ES-I3 (cell line): ENCODE results near the gene VDAC1.
A peak's percentile ranks its signal among the peaks of the same experiment; 100 is the strongest.

Source experiments
- H3K36me3 ChIP-seq: 2 replicates; pipeline ENCODE4 v1.6.1; 2013; ENCODE audit warnings: mild to moderate bottlenecking, low read length, control low read depth, moderate library complexity; ENCODE audit not compliant: insufficient read depth
- H3K4me1 ChIP-seq: 2 replicates; pipeline ENCODE4 v1.6.1; 2013; ENCODE audit warnings: mild to moderate bottlenecking, control low read depth, low read length; ENCODE audit not compliant: insufficient read depth
- H3K9ac ChIP-seq: 2 replicates; pipeline ENCODE4 v1.6.1; 2013; ENCODE audit warnings: low read depth, mild to moderate bottlenecking, low read length, moderate library complexity
- H3K9me3 ChIP-seq: 2 replicates; pipeline ENCODE4 v1.6.1; 2013; ENCODE audit warnings: mild to moderate bottlenecking, low read length, moderate library complexity; ENCODE audit not compliant: control insufficient read depth, insufficient read depth

VDAC1 gene

GRCh38 chr5:133995341-133995740 is 9.4 kb downstream of the VDAC1 start:
- peak overlapping the region; percentile 13; the same call in 1 of the 2 replicates for H3K9ac ChIP-seq
- H3K4me1 ChIP-seq, result peaks cover 24% of the 10 kb centered on the region
- no peaks in the 10 kb centered on the region for H3K9me3 ChIP-seq
- H3K36me3 ChIP-seq, result peaks cover 14% of the 10 kb centered on the region

DNA sequence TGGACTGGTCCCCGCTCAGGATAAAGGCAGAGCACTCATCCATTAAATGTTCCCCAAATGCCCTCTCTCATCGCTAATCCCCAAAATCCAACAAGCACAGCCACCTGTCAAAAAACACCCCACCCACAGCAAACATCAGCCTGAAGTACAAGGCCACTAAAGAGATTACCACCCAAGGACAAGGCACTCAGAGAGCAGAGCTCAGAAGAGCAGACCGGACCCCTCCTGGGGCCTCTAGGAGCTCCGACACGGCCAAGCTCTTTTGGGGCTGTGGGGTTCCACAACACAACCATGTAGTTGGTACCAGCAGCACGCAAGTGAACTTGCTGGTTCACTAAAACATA is 9.8 kb downstream of the VDAC1 start:
- Histone ChIP-seq H3K4me1 (peaks cover 22% of the 10 kb centered on the region), H3K9me3 (no peaks in the 10 kb centered on the region), H3K9ac (no peak overlapping the region), H3K36me3 (peaks cover 17% of the 10 kb centered on the region)

DNA sequence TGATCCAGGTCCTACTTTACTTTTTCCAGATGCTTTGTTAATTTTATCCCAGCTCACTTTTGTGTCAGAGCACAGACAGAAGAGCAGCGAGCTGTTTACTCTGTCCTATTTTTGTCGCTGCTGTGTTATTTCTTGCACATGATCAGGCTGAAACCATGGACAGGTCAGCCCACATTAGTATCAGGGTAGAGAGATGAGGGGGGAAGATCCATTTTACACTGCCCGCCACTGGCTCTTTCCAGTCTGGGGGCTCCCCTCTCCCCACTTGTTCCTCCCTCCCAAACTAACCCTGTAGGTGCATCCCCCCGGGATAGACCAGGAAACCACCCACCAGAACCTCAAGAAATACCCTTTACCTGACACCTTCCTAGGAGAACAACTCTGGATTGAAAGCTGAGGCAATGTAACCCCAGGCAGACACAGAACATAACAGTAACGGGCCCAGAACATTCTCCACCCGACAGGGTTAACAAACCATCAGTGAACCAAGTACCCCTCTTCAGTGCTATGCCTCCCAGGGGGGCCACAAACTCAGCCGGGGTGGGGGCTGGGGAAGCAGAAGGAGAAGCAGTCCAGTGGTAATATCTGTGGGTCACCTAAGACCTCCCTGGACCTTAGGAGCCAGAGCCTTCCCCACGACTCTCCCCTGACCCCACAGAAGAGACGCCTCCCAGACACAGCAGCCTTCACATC is 10.3 kb downstream of the VDAC1 start:
- Histone ChIP-seq H3K9me3 (no peaks in the 10 kb centered on the region), H3K9ac (no peak overlapping the region), H3K4me1 (peaks cover 22% of the 10 kb centered on the region), H3K36me3 (peaks cover 19% of the 10 kb centered on the region)

DNA sequence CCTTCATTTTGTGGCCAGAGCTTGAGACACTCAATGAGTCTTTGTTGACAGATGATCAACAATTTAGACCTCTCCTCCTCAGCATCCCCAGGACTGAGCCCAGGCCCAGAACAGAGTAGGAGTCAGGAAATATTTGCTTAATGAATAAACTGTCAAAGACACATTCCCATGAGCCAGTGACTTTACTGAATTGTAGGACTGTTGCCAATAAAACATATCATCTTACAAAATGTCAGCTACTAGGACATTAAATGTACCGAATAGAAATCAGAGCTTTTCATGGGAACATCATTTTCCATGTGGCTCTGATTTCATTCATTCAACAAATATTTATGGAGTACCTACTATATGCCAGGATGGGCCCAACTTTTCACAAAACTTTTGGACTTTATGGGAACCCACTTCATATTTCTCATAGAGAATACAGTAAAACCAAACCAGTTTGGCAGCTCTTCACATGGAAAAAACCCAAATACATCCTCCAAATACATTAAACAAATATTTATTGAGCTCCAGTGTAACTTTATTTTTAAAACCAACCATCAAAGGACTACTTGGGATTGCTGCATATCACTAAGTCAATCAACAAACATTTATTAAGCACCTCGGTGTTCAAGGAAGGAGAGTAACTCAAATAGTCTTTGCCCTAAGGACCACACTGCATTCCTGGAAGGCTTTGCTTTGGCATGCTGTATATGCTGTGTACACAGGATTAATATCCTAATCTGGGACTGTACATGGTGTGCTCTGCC is 11.4 kb downstream of the VDAC1 start:
- H3K9ac ChIP-seq, result no peak overlapping the region
- no peaks in the 10 kb centered on the region for H3K9me3 ChIP-seq
- H3K36me3 ChIP-seq, result peaks cover 26% of the 10 kb centered on the region
- H3K4me1 ChIP-seq, result peaks cover 22% of the 10 kb centered on the region

DNA sequence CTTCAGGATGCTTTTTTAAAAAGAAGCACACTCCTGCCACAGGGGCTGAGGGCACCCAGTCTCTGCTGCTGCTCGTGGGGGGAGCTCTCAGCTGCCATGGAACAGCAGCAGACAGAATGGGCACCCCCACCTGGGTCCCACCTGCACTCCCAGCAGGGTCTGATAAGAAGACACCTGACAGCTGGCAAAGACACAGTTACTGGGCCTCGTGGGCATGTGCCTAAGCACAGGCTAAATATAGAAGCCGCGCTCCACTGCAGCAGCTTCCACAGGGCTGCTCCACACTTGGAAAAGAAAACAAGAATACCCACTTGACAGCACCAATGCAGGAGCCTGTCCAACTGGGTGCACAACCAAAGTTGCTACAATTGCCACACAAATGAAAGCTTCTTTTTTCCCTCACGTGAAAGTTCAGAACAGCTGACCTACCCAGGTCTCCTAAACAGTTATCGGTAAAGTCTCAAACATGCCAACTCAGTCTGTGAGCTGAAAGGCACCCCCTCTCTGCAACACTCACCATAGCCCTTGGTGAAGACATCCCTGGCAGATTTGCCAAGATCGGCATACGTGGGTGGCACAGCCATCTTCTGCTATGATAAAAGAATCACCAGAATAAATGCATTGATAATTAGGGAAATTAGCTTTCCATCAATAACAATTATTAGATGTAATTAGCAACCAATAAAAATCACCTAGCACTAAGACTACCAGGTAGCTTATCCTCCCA is 12.2 kb downstream of the VDAC1 start:
- Histone ChIP-seq H3K4me1 (peaks cover 22% of the 10 kb centered on the region), H3K36me3 (peaks cover 26% of the 10 kb centered on the region)

DNA sequence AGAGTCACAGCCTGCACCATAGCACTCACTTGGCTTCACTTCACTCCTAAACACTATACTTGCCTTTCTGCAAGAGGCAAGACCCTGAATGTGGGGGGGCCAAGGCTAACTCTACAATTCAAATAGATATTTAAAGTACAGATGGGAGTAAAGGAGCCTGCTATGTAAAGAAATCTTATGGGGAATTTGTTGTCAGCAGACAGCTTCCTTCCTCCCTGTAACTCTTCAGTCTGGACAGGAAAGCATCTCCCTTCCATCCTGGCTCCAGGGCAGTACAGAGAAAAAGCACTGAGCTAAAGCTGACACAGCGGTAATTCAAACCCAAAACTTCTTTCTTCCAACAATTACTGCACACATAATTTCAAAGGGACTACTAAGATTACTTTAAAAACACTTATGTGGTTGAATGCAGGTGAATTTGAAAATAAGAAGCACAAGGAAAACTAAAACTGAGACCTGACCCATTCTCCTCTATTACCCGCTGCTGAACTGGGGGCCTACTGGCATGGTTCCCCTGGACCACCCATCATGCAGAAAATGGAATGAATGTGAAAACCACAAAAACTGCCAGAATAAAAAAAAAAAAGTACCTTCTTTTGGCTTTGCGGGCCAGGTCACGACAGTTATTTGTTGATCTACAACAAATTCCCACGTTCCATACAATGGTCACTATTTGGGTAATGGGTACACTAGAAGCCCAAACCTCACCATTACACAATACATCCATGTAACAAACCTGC is 13.4 kb downstream of the VDAC1 start:
- Histone ChIP-seq H3K36me3 (peaks cover 30% of the 10 kb centered on the region), H3K9ac (no peak overlapping the region), H3K9me3 (no peaks in the 10 kb centered on the region), H3K4me1 (peaks cover 16% of the 10 kb centered on the region)

More for the DNA sequence above, 12.2 kb downstream of the VDAC1 start:
- Histone ChIP-seq H3K9ac (no peak overlapping the region), H3K9me3 (no peaks in the 10 kb centered on the region)

DNA sequence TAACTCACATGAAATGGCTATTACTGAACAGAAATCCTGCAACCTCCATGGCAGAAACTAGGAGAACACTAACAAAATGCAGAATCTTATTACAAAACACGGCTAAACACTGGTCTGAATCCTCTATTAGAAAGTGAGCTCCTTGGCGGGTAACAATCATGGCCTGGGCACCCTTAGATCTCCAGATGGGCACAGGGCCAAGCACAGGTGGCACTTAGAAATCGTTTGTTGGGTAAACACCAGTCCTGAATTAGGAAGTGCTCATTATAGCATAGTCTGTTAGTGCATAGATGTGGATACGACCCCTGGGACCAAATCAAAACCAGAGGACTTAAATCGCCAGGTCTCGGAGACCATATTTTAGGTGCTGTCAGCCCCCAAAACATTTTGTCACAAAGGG is 14.4 kb downstream of the VDAC1 start:
- no peaks in the 10 kb centered on the region for H3K9me3 ChIP-seq
- H3K36me3 ChIP-seq, result peaks cover 34% of the 10 kb centered on the region
- no peak overlapping the region for H3K9ac ChIP-seq
- H3K4me1 ChIP-seq, result peaks cover 6% of the 10 kb centered on the region

GRCh38 chr5:133985540-133986180 is 19.1 kb downstream of the VDAC1 start:
- H3K9ac ChIP-seq, result no peak overlapping the region
- no peaks in the 10 kb centered on the region for H3K9me3 ChIP-seq
- peaks cover 29% of the 10 kb centered on the region for H3K36me3 ChIP-seq
- no peaks in the 10 kb centered on the region for H3K4me1 ChIP-seq

GRCh38 chr5:133983674-133984073 is 21.1 kb downstream of the VDAC1 start:
- Histone ChIP-seq H3K36me3 (peaks cover 13% of the 10 kb centered on the region), H3K9ac (no peak overlapping the region), H3K9me3 (no peaks in the 10 kb centered on the region), H3K4me1 (0 out of 2 replicates have a peak, but pooled peaks cover under 1% of the 10 kb centered on the region)

GRCh38 chr5:133981714-133982113 is 23.1 kb downstream of the VDAC1 start:
- H3K9ac ChIP-seq, result no peak overlapping the region
- 0 out of 2 replicates have a peak, but pooled peaks cover 12% of the 10 kb centered on the region for H3K4me1 ChIP-seq
- no peaks in the 10 kb centered on the region for H3K9me3 ChIP-seq
- H3K36me3 ChIP-seq, result peaks cover 9% of the 10 kb centered on the region

DNA sequence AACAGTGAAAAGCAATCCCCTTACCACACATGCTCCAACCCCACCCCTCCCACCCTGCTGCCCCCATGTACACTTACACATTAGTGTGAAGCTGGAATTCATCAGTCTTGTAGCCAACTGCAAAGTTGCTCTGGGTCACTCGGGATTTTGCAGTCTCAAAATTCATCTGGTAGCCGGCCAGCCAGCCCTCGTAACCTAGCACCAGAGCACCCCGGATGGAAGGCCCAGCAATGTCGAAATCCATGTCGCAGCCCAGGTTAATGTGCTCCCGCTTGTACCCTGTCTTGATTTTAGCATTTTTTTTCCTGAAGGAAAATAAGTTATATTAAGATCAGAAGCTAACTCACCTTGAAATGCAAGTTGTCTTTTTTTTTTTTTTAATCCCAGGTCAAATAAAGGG is 24.1 kb downstream of the VDAC1 start:
- no peak overlapping the region for H3K9ac ChIP-seq
- 0 out of 2 replicates have a peak, but pooled peaks cover 12% of the 10 kb centered on the region for H3K4me1 ChIP-seq
- H3K9me3 ChIP-seq, result no peaks in the 10 kb centered on the region
- H3K36me3 ChIP-seq, result peaks cover 9% of the 10 kb centered on the region

GRCh38 chr5:133978943-133979342 is 25.8 kb downstream of the VDAC1 start:
- Histone ChIP-seq H3K9ac (no peak overlapping the region), H3K36me3 (peaks cover 21% of the 10 kb centered on the region), H3K4me1 (0 out of 2 replicates have a peak, but pooled peaks cover 12% of the 10 kb centered on the region), H3K9me3 (no peaks in the 10 kb centered on the region)

DNA sequence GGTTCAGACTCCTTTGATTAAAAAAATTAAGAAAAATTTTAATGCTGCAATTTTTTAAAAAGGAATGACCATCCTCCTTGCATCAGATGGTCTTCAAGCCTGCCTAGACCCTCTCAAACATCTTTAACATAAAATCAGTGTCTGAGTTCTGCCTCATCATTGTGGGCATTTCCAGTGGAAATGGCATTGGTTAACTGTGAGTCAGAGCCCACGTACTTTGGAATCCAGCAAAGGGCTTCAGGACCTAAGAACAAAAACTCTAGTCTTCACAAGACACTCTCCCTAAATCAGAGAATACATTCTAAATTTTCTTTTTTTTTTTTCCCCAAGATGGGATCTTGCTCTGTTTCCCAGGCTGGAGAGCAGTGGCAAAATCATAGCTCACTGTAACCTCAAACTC is 26.9 kb downstream of the VDAC1 start:
- 0 out of 2 replicates have a peak, but pooled peaks cover 12% of the 10 kb centered on the region for H3K4me1 ChIP-seq
- H3K9me3 ChIP-seq, result no peaks in the 10 kb centered on the region
- no peak overlapping the region for H3K9ac ChIP-seq
- peaks cover 22% of the 10 kb centered on the region for H3K36me3 ChIP-seq
